SK-N-SH (cell line): ENCODE data around the gene R3HDM4.

Experiments used
- GABPA ChIP-seq: IDR thresholded peaks from 2 replicates; pipeline ENCODE4 v1.4.0; 2012; ENCODE audit warnings: low read depth, mild to moderate bottlenecking
- RAD21 ChIP-seq: IDR thresholded peaks from 2 replicates; pipeline ENCODE4 v1.6.1; 2012; ENCODE audit warnings: mild to moderate bottlenecking, low read length
- SIN3A ChIP-seq: IDR thresholded peaks from 2 replicates; pipeline ENCODE4 v1.6.1; 2012; ENCODE audit warnings: low read depth, mild to moderate bottlenecking, low read length, moderate library complexity, borderline replicate concordance
- TF ChIP-seq, protein P1 (sequence below): fragments of 200-600 bp; sonication (generic); IDR thresholded peaks from 2 replicates; pipeline ENCODE4 v1.6.1; 2017; ENCODE audit warnings: antibody characterized with exemption, mild to moderate bottlenecking, moderate library complexity

DNA sequence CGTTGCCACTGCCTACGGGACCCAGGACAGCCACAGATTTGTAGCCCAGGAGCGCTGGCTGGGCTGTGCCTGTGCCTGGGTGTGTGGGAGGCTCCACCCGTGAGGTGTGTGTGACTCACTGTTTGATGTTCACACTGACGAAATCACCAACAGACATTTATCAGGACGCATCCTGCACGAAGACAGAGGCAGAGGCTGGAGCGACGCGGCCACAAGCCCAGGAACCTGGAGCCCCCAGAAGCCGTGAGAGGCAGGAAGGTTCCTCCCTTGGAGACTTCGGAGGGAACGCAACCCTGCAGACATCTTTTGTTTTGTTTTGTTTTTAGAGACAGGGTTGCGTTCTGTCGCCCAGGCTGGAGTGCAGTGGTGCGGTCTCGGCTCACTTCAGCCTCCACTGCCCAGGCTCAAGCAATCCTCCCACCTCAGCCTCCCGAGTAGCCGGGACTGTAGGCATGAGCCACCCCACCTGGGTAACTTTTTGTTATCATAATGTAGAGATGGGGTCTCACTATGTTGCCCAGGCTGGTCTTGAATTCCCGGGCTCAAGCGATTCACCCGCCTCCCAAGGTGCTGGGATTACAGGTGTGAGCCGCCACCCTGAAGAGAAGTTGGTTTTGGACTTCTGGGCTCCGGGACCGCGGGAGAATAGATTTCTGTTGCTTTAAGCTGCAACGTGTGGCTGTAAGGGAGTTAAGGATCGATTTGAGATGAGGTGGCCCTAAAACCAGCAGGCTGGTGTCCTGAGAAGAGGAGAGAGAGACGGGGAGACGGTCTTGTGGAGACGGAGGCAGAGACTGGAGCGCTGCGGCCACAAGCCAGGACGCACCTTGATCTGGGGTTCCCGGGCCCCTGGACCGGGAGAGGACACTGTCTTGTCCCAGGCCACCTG, 46.2 kb upstream of the R3HDM4 start:
- TF ChIP-seq SIN3A (no peak), GABPA (no peak), RAD21 (no peak)
- TF ChIP-seq, protein P1, sequence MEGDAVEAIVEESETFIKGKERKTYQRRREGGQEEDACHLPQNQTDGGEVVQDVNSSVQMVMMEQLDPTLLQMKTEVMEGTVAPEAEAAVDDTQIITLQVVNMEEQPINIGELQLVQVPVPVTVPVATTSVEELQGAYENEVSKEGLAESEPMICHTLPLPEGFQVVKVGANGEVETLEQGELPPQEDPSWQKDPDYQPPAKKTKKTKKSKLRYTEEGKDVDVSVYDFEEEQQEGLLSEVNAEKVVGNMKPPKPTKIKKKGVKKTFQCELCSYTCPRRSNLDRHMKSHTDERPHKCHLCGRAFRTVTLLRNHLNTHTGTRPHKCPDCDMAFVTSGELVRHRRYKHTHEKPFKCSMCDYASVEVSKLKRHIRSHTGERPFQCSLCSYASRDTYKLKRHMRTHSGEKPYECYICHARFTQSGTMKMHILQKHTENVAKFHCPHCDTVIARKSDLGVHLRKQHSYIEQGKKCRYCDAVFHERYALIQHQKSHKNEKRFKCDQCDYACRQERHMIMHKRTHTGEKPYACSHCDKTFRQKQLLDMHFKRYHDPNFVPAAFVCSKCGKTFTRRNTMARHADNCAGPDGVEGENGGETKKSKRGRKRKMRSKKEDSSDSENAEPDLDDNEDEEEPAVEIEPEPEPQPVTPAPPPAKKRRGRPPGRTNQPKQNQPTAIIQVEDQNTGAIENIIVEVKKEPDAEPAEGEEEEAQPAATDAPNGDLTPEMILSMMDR: no peak
